Inferior parietal cortex (tissue), 1 donor: Measurements from ENCODE around the gene SPTBN1.
"Not testable (repeated sequence)": the region's sequence is repeated elsewhere in the genome, so short reads cannot be mapped to it uniquely, and the experiment has no call there.

ENCODE experiments used
- DNase-seq: peaks from one replicate; pipeline ENCODE4 v3.0.0-alpha.2; 2016; ENCODE audit errors: extremely low spot score

The SPTBN1 gene

DNA sequence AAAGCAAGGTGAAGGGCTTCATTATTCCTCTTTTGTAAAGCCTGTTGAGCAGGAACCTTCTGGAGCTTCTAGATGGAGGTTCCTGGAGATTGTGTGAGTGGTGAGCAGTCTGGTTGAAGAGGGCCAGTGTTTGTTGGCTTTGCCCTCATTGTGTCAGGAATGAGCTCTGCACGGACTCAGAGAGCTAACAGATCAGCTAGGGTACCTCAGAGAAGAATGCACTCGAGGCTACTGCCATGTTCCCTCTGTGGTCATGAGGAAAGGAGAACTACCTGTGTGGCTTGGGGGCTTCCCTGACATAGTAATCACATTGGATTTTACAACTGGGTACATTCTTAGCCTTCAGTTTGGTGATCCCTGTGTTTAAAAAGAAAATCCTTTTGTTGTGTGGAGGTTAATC, 46.6 kb downstream of the SPTBN1 start:
- no peak for DNase-seq

- DNase-seq: no peak
Observed at GRCh38 chr2:54503192-54503591, 47.1 kb downstream of the SPTBN1 start.

- DNase-seq: no peak
Observed at GRCh38 chr2:54503828-54504227, 47.7 kb downstream of the SPTBN1 start.

DNA sequence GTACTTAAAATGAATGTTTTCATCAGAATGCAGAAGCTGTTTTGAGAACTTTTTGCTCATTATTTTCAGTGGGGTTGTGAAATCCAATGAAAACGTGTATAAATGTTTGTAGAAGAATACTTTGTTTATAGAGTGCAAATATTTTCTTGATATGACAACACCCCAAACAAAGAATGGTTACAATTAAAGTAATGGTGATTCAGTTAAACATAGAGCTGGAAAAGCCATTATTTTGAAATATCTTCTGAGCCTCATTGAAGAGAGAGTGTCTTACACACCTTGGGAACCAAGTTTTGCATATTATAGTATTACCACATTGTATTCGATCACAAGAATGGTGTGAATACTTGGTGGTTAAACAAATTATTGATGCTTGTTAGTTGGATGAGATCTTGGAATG, 48.7 kb downstream of the SPTBN1 start:
- DNase-seq: no peak

- DNase-seq: no peak
Observed at GRCh38 chr2:54508541-54508940, 52.4 kb downstream of the SPTBN1 start.

DNA sequence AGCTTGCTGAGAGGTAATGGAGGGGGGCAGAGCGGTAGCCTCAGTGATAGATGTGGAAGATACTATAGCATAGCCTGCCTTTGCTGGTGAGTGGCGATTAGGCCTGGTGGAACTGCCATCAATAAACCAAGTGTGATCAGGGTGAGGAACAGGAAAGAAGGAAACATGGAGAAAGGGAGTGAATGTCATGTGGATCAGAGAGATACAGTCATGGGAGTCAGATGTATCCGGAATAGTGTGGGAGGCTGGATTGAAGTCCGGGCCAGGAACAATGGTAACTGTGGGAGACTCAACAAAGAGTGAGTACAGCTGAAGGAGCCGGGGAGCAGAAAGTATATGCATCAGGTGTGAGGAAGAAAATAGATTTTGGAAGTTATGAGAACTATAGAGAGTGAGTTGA, 52.9 kb downstream of the SPTBN1 start:
- not testable (repeated sequence) for DNase-seq

DNA sequence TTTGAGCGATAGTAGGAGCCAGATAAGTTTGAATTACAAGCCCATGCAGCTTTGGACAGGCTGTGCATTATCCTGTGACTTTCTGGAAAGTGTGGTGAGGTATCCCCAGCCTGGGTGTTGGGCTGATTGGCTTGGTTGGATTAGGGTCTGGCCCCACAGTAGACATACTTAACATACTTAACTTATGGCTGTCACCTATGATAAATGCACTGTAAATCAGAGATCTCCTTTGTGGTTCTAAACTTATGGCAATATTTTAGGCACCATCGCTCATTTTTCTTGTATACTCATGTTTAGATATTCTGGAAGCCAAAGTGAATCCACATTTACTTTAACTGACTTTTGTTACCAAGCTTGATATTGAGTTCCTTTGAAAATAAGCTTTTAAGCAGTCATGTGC, 54.8 kb downstream of the SPTBN1 start:
- no peak for DNase-seq

GRCh38 chr2:54512183-54512582, 56.1 kb downstream of the SPTBN1 start:
- DNase-seq: no peak

GRCh38 chr2:54512663-54513362, 56.7 kb downstream of the SPTBN1 start:
- no peak for DNase-seq

- DNase-seq: no peak
Observed at GRCh38 chr2:54513363-54513715, 57.2 kb downstream of the SPTBN1 start.

GRCh38 chr2:54514822-54515569, 58.9 kb downstream of the SPTBN1 start:
- DNase-seq: no peak

DNA sequence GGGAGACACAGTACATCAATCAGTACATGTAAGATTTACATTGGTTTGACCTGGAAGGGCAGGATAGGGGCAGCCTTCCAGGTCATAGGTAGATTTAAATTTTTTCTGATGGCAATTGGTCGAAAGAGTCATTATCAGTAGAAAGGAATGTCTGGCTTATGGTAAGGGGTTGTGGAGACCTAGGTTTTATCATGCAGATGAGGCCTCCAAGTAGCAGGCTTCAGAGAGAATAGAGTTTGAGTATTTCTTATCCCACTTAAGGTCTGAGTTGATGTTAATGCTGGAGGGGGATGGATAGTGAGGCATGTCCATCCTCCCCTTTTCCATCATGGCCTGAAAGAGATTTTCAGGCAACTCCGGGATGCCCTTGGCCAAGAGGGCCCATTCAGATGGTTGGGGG, 60.7 kb downstream of the SPTBN1 start:
- no peak for DNase-seq

DNA sequence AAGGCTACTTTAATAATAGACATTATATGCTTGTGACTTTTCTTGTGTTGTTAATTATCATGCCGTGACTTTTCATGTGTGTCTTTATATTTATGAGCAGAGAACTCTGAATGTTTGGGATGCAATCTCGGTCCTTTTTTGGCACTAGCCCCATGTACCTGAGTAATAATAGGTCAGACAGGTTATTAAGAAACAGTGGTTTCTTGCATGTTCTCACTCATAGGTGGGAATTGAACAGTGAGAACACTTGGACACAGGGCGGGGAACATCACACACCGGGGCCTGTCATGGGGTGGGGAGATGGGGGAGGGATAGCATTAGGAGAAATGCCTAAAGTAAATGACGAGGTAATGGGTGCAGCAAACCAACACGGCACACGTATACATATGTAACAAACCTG, 61.9 kb downstream of the SPTBN1 start:
- not testable (repeated sequence) for DNase-seq

DNA sequence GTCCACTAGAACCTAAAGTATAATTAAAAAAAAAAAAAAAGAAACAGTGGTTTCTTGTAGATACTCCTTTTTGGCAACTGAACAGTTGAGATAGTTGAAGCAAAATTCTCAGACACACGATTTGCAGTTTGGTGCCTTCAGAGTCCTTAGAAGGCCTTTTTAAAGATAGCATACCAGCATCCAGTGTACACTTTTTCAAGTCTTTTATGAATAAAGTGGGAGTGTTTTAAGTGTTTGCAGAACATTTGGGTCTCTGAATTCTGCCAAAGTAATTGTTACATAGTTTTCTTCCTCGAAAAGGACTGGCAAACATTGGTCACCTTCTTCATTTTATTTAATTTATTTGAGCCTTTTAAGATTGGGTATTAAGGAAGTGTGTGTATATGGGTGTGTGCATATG, 62.3 kb downstream of the SPTBN1 start:
- DNase-seq: no peak

- DNase-seq: no peak
Observed at GRCh38 chr2:54519841-54520459, 63.8 kb downstream of the SPTBN1 start.

GRCh38 chr2:54520687-54521086, 64.6 kb downstream of the SPTBN1 start:
- DNase-seq: no peak

GRCh38 chr2:54522624-54523281, 66.6 kb downstream of the SPTBN1 start:
- DNase-seq: peak; percentile 72

GRCh38 chr2:54523324-54523959, 67.3 kb downstream of the SPTBN1 start:
- no peak for DNase-seq

DNA sequence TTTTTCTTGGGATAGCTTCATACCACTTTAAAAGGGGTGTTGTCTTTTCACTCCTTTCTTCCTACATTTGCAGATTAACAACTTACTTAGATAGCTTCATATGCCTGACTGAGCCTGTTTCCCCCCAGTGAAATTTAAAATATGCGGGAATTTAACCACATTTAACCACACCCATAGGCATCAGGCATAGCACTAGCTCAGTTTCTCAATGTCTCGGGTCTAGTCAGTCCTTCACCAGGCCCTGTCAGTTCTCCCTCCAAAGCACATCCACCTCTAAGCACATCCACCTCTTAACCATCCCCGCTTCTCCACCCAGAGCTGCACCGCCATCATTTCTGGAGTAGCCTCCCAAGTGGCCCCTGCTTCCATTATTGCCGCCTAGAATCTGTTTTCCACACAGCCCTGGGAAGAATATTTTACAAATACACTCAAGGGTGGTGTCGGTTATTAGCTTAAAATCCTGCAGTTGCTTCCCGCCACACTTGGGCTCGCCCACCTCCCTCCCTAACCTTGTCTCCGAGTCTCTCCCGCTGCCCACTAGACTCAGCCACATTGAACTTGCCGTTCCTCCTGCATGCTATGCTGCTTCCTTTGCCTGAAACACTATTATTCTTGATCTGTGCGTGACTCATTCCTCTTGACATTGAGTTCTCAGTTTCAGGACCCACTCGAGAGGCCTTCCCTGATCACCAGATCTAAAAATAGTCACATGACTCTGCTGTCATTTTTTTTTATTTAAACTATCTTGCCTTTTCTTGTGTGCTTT, 68.3 kb downstream of the SPTBN1 start:
- DNase-seq: no peak

DNA sequence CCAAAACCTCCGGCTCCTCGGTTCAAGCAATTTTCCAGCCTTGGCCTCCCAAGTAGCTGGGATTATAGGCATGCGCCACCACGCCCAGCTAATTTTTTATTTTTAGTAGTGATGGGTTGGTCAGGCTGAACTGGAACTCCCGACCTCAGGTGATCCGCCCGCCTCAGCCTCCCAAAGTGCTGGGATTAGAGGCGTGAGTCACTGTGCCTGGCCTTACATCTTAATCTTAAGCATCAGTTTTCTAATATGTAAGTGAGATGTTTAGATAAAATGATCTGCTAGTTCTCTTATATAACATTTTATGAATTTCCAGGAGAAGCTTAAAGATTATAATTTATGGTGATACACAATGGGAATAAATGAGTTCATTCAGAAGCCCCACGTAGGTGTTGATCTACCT, 69.2 kb downstream of the SPTBN1 start:
- no peak for DNase-seq

DNA sequence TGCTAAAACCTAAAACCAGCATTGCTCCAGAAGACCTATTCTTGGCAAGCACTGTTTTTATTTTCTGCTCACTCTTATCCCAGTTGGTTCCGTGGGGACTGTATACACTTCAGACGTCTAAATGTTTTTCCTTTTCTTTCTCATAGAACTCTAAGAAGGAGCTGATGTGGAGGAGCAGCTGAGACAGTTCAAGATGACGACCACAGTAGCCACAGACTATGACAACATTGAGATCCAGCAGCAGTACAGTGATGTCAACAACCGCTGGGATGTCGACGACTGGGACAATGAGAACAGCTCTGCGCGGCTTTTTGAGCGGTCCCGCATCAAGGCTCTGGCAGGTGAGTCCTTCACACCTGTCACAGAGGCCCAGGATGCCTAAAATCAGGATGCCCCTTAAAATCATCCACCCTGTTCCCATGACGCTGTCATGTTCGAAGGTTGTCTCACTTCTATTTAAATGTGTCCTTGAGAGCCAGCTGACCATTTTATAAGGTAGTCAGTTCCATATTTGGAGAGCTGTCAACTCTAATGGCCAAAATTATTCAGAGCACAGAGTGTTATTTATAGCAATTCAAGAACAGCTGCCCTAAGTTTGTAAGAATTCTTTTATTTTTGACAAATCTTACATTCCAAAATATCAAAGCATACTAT, 70.2 kb downstream of the SPTBN1 start:
- no peak for DNase-seq
